CD14-positive monocyte (primary cell): ENCODE data around the gene KIAA0513. TPM values are rescaled to one million over a fixed set of nuclear protein-coding genes. Genes with fewer than 3 reads are reported as not detected.

ENCODE experiments used
- DNase-seq, 3 donors: peaks; one replicate each; pipeline ENCODE4 v3.0.0-alpha.2; 2011 to 2022
- H2AFZ ChIP-seq: 2 replicates; pipeline ENCODE4 v1.6.0; 2012; ENCODE audit warnings: mild to moderate bottlenecking, low read depth, low read length, inconsistent platforms; ENCODE audit not compliant: insufficient read depth, poor library complexity, severe bottlenecking
- H3K27ac ChIP-seq, 2 donors: 1 replicate in 1 of 2; 2 replicates in 1 of 2; pipeline ENCODE4 v1.5.1; 2012 to 2013; ENCODE audit warnings: low read length in 2 of 2, control low read depth in 1 of 2, inconsistent platforms in 1 of 2, low read depth in 1 of 2, mild to moderate bottlenecking in 1 of 2
- H3K27me3 ChIP-seq, 2 donors: one replicate each; pipeline versions ENCODE4 v1.6.0 to v1.6.1; 2011 to 2013; ENCODE audit warnings: low read length in 2 of 2; ENCODE audit not compliant: control insufficient read depth in 2 of 2, insufficient read depth in 2 of 2
- H3K36me3 ChIP-seq, 2 donors: replicated peaks in 1 of 2; 1 replicate in 1 of 2; 2 replicates in 1 of 2; pipeline versions ENCODE4 v1.5.1 to v1.6.1; 2012 to 2013; ENCODE audit warnings: low read length in 2 of 2, control low read depth in 1 of 2, inconsistent platforms in 1 of 2, mild to moderate bottlenecking in 1 of 2; ENCODE audit not compliant: insufficient read depth in 2 of 2, control insufficient read depth in 1 of 2
- H3K4me1 ChIP-seq, 2 donors: 1 replicate in 1 of 2; 2 replicates in 1 of 2; pipeline versions ENCODE4 v1.5.1 to v1.6.1; 2012 to 2013; ENCODE audit warnings: low read length in 2 of 2, control low read depth in 1 of 2, inconsistent platforms in 1 of 2, mild to moderate bottlenecking in 1 of 2, moderate library complexity in 1 of 2; ENCODE audit not compliant: insufficient read depth in 2 of 2, control insufficient read depth in 1 of 2
- H3K4me2 ChIP-seq: replicated peaks from 2 replicates; pipeline ENCODE3; 2012; ENCODE audit warnings: low read length, moderate library complexity, mild to moderate bottlenecking; ENCODE audit not compliant: poor library complexity, severe bottlenecking; ENCODE audit errors: extremely low read depth
- H3K4me3 ChIP-seq, 3 experiments: fragments of 200-600 bp in 1 of 3; sonication (generic) in 1 of 3; replicated peaks in 1 of 3; 1 replicate in 2 of 3; 2 replicates in 1 of 3; pipeline ENCODE4 v1.5.1; 2011 to 2013; ENCODE audit warnings: low read length in 3 of 3, mild to moderate bottlenecking in 3 of 3, control low read depth in 2 of 3, low read depth in 2 of 3, inconsistent platforms in 1 of 3, moderate library complexity in 1 of 3
- H3K79me2 ChIP-seq: 2 replicates; pipeline ENCODE4 v1.6.0; 2012; ENCODE audit warnings: mild to moderate bottlenecking, control low read depth, inconsistent platforms, low read length, moderate library complexity; ENCODE audit not compliant: insufficient read depth
- H3K9ac ChIP-seq: 2 replicates; pipeline ENCODE4 v1.6.0; 2017; ENCODE audit warnings: low read length, mild to moderate bottlenecking; ENCODE audit not compliant: insufficient read depth, poor library complexity, severe bottlenecking
- H3K9me3 ChIP-seq, 2 donors: replicated peaks in 1 of 2; 1 replicate in 1 of 2; 2 replicates in 1 of 2; pipeline versions ENCODE4 v1.5.1 to v1.6.1; 2012 to 2013; ENCODE audit warnings: low read length in 2 of 2, control low read depth in 1 of 2; ENCODE audit not compliant: control insufficient read depth in 1 of 2, insufficient read depth in 1 of 2
- H4K20me1 ChIP-seq: 2 replicates; pipeline ENCODE4 v1.6.0; 2012; ENCODE audit warnings: mild to moderate bottlenecking, low read length, control low read depth, moderate library complexity; ENCODE audit not compliant: insufficient read depth
- H3K27ac Mint-ChIP-seq, 7 donors: one replicate each; pipeline ENCODE4 v1.8.0; 2020; ENCODE audit warnings: mild to moderate bottlenecking in 7 of 7, mixed read lengths in 7 of 7, moderate library complexity in 6 of 7, inconsistent platforms in 2 of 7
- H3K27me3 Mint-ChIP-seq, 3 donors: one replicate each; pipeline ENCODE4 v1.8.0; 2021 to 2022; ENCODE audit warnings: low read depth in 3 of 3, mild to moderate bottlenecking in 3 of 3, mixed read lengths in 3 of 3, moderate library complexity in 3 of 3, inconsistent platforms in 1 of 3
- H3K36me3 Mint-ChIP-seq, 2 donors: one replicate each; pipeline ENCODE4 v1.8.0; 2020; ENCODE audit warnings: mixed read lengths in 2 of 2, inconsistent platforms in 1 of 2, mild to moderate bottlenecking in 1 of 2
- H3K4me1 Mint-ChIP-seq: one replicate; pipeline ENCODE4 v1.8.0; 2020; ENCODE audit warnings: mild to moderate bottlenecking, mixed read lengths
- H3K4me3 Mint-ChIP-seq, 2 donors: one replicate each; pipeline ENCODE4 v1.8.0; 2020; ENCODE audit warnings: mild to moderate bottlenecking in 2 of 2, mixed read lengths in 2 of 2, moderate library complexity in 1 of 2
- H3K9me3 Mint-ChIP-seq, 7 donors: one replicate each; pipeline ENCODE4 v1.8.0; 2020 to 2022; ENCODE audit warnings: mixed read lengths in 7 of 7, mild to moderate bottlenecking in 6 of 7, moderate library complexity in 6 of 7, inconsistent platforms in 2 of 7
- CTCF ChIP-seq: fragments of 200-600 bp; IDR thresholded peaks from one replicate; pipeline ENCODE4 v1.8.0; 2022; ENCODE audit warnings: antibody characterized with exemption, mild to moderate bottlenecking
- WGBS: methylation state at CpG from one replicate; pipeline ENCODE4 v1.1.5; 2013; ENCODE audit warnings: missing lambda C conversion rate; ENCODE audit not compliant: insufficient coverage; 5-methylcytosine and 5-hydroxymethylcytosine counted together
- intact Hi-C, 2 donors: fragments of 100-400 bp; cut with micrococcal nuclease; formaldehyde crosslinking; loops; one replicate each; pipeline versions ENCODE4 v1.15.0 to v1.15.1; 2023
- polyA plus RNA-seq, 3 donors: library from polyadenylated mRNA; depleted of rRNA in 1 of 3; unstranded in 2 of 3; stranded (reverse) in 1 of 3; fragments of 300-500 nt in 2 of 3; fragments of >200 nt in 1 of 3; fragmentation: Illumina TruSeq in 2 of 3; gene quantifications; 1 replicate in 2 of 3; 2 replicates in 1 of 3; pipeline ENCODE4 v1.2.3, GENCODE V29; 2012 to 2021

Gene KIAA0513
- polyA plus RNA-seq, 3 donors: 21.4 to 77.5 (median 32.7) TPM

- Mint-ChIP-seq H3K27me3 (peaks cover 0 to 2% (median 1%) of the 10 kb centered on the region in 3 donors), H3K9me3 (peaks cover 0 to 4% (median 0%) of the 10 kb centered on the region in 7 donors), H3K36me3 (peaks cover 32 to 39% of the 10 kb centered on the region in 2 donors), H3K27ac (peak overlapping the region; percentile 93 to 99 (median 96)), H3K4me3 (peak overlapping the region; percentile 94 to 99), H3K4me1 (peaks cover 79% of the 10 kb centered on the region)
- peak overlapping the region; percentile 32 for H2AFZ ChIP-seq
- H3K9ac ChIP-seq: peak overlapping the region; percentile 89
- peak overlapping the region; percentile 75 to 91 for H3K27ac ChIP-seq
- H3K4me2 ChIP-seq: peak overlapping the region; percentile 87
- peaks cover 4 to 6% of the 10 kb centered on the region in 2 donors for H3K36me3 ChIP-seq
- no peak for DNase-seq
- H4K20me1 ChIP-seq: no peaks in the 10 kb centered on the region
- H3K27me3 ChIP-seq: no peaks in the 10 kb centered on the region
- H3K79me2 ChIP-seq: peaks cover 77% of the 10 kb centered on the region
- H3K4me1 ChIP-seq: peaks cover 86 to 87% of the 10 kb centered on the region in 2 donors
- H3K4me3 ChIP-seq: peak overlapping the region; percentile 94 to 99 (median 96)
- 80% methylated on average over 1 of the region's 9 CpGs for WGBS
- intact Hi-C loops: loop anchor here (2.0 to 5.0 kb wide), 2 partner anchors 16 to 33 kb away; partner anchors contain the start of gene KIAA0513 (in 1 of the 2)
- H3K9me3 ChIP-seq: no peaks in the 10 kb centered on the region
- no peak for TF ChIP-seq CTCF
Observed at GRCh38 chr16:85010446-85010930, 17.1 kb upstream of the KIAA0513 start.

- peak within 1 kb of the TSS; percentile 99 to 100 (median 100) for H3K27ac Mint-ChIP-seq
- no peak for TF ChIP-seq CTCF
- peaks cover 27 to 34% of the 10 kb centered on the region in 2 donors for H3K36me3 Mint-ChIP-seq
- Histone ChIP-seq H2AFZ (peak within 1 kb of the TSS; percentile 60), H3K27ac (peak within 1 kb of the TSS; percentile 91 to 93), H3K9me3 (no peaks in the 10 kb centered on the region), H4K20me1 (no peaks in the 10 kb centered on the region), H3K27me3 (no peaks in the 10 kb centered on the region), H3K36me3 (peaks cover 0 to 4% of the 10 kb centered on the region in 2 donors), H3K9ac (peak within 1 kb of the TSS; percentile 89), H3K4me3 (peak within 1 kb of the TSS; percentile 94 to 99 (median 96)), H3K4me1 (peaks cover 86 to 87% of the 10 kb centered on the region in 2 donors), H3K79me2 (peaks cover 74% of the 10 kb centered on the region), H3K4me2 (peak within 1 kb of the TSS; percentile 87)
- under 1% methylated on average over 85 of the region's 86 CpGs for WGBS
- peaks cover 79% of the 10 kb centered on the region for H3K4me1 Mint-ChIP-seq
- DNase-seq: peak; percentile 80 to 86 (median 82)
- peaks cover 0 to 4% (median 0%) of the 10 kb centered on the region in 7 donors for H3K9me3 Mint-ChIP-seq
- H3K27me3 Mint-ChIP-seq: peaks cover 0 to 2% (median 1%) of the 10 kb centered on the region in 3 donors
- intact Hi-C loops: loop anchor here (2.0 to 5.0 kb wide), 2 partner anchors 16 to 34 kb away; partner anchors contain the start of gene KIAA0513 (in 1 of the 2)
- peak within 1 kb of the TSS; percentile 97 to 99 for H3K4me3 Mint-ChIP-seq
Observed at GRCh38 chr16:85010931-85011845, 16.4 kb upstream of the KIAA0513 start, which contains the start of gene ZDHHC7. TSS of gene ZDHHC7 (minus strand) at chr16:85011535. CDS start at chr16:84990618, 20,917 bp downstream.
